ENCODE results near the gene TSGA10. TPM values are rescaled to one million over a fixed set of nuclear protein-coding genes. Genes with fewer than 3 reads are reported as not detected.

Gene TSGA10
- total RNA-seq, 2 donors from 2014 or later = 15.0 to 17.1 TPM

- DNase-seq (peak; percentile 33 to 75 (median 54)), ATAC-seq (no peak)
- 45 to 47% methylated on average over 5 of the region's 5 CpGs for WGBS, 2 donors
- intact Hi-C loops (cut with DNase I) = no loop called here
- Histone ChIP-seq H3K4me3 (no peak overlapping the region), H3K9me3 (no peaks in the 10 kb centered on the region), H3K4me1 (peaks cover 8% of the 10 kb centered on the region), H3K27me3 (no peaks in the 10 kb centered on the region), H3K27ac (no peak overlapping the region), H3K36me3 (replicated peaks in 1 of 2; ENCODE audit: insufficient read depth in 1 of 2, low read depth in 2 of 2) (no peaks in the 10 kb centered on the region)
- TF ChIP-seq POLR2A (IDR thresholded peaks at IDR 0.05) (no peak), CTCF (IDR thresholded peaks at IDR 0.05) (no peak)
These were observed 205.6 kb downstream of the TSGA10 start for GRCh38 chr2:98948956-98949739.

- Histone ChIP-seq H3K4me3 (no peak overlapping the region), H3K27me3 (no peaks in the 10 kb centered on the region), H3K27ac (no peak overlapping the region), H3K36me3 (replicated peaks in 1 of 2; ENCODE audit: insufficient read depth in 1 of 2, low read depth in 2 of 2) (no peaks in the 10 kb centered on the region), H3K4me1 (peaks cover 8% of the 10 kb centered on the region), H3K9me3 (no peaks in the 10 kb centered on the region)
- 87% methylated on average over 8 of the region's 8 CpGs for WGBS, 2 donors
- intact Hi-C loops (cut with DNase I) = no loop called here
- DNase-seq (no peak), ATAC-seq (no peak)
- no peak for TF ChIP-seq CTCF (IDR thresholded peaks at IDR 0.05)
- no peak for TF ChIP-seq POLR2A (IDR thresholded peaks at IDR 0.05)
These were observed 207.2 kb downstream of the TSGA10 start for GRCh38 chr2:98947554-98947953.

Small RNAs within 50 kb of the gene (small RNA-seq; reads per million reads assigned to genes)
- gene AC092587.1 = not detected

Other genes with a start within 250 kb of the TSGA10 start
- gene CRACDL, start 218.7 kb downstream of the TSGA10 start, total RNA-seq = 10 to 100 TPM; 14.8 to 22.1 TPM
- 1 to 10 TPM in 1 of 2 donors, not detected in 1; 3.9 TPM for gene C2orf15, start 13.2 kb downstream of the TSGA10 start, total RNA-seq
- gene LIPT1, start within 50 bp of the TSGA10 start, total RNA-seq = 10 to 100 TPM in 1 of 2 donors, 1 to 10 TPM in 1; 2.1 to 12.9 TPM
- gene MITD1, start 26.1 kb upstream of the TSGA10 start, total RNA-seq = 10 to 100 TPM in 1 of 2 donors, 1 to 10 TPM in 1; 4.9 to 15.8 TPM
- gene MRPL30, start 26.2 kb upstream of the TSGA10 start, total RNA-seq = 10 to 100 TPM in 1 of 2 donors, 1 to 10 TPM in 1; 6.9 to 17.6 TPM
- not detected for gene LYG2, start 100.7 kb upstream of the TSGA10 start, total RNA-seq
- 1 to 10 TPM in 1 of 2 donors, not detected in 1; 1.6 TPM for gene LYG1, start 146.3 kb upstream of the TSGA10 start, total RNA-seq
- 10 to 100 TPM; 13.0 to 13.8 TPM for gene TXNDC9, start 181.4 kb upstream of the TSGA10 start, total RNA-seq
- 10 to 100 TPM; 26.7 to 31.0 TPM for gene EIF5B, start 182.4 kb upstream of the TSGA10 start, total RNA-seq

All from body of pancreas (tissue), 4 donors.